ENCODE results near the gene SLC35G6.

DNA sequence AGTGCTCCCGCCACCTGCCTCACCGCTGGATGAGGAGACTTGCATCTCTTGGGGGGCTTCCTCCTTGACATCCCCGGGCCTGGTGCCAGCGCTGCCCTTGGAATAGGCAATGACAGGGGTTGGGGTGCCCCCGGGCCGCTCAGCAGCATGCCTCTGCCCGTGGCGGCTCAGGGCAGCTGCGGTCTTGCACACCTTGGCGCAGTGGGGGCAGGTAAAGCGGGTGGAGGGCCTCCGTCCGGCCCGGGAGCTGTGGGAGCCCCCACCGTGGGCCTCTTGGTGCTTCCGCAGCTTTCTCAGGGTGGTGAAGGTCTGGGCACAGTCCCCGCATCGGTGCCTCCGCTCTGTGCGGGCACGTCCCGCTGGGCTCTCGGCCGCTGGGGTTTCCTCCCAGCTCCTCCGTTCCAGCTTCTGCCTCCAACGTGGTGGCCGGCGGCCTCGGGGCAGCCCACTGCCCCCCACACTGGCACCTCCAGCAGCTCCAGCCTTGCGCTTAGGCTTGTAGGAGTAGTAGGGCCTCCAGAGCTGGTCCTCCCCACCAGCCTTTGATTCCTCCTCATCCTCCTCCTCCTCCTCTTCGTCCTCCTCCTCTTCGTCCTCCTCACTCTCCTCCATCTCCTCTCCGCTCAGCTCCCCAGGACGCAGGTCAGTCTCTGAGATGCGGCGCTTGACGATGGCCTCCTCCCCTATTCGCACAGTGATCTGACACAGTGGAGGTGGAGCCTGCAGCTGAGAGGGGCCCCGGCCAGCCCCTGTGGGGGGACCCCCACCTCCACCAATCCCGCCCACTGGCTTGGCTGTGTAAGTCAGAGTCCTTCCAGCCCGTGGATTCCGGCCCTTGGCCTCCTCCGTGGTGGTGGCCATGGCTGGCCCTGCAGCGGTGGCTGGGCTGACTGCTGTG is 18.5 kb upstream of the SLC35G6 start:
- TF ChIP-seq POLR2A (IDR thresholded peaks at IDR 0.05): no peak
- TF ChIP-seq CTCF (IDR thresholded peaks at IDR 0.05): no peak
- no peak for TF ChIP-seq EP300 (IDR thresholded peaks at IDR 0.05)

Data from ovary (tissue), 3 donors.